Epithelial cell of esophagus (primary cell): ENCODE data around the gene FRMPD1.

ENCODE experiments used
- DNase-seq: peaks from one replicate; pipeline ENCODE4 v3.0.0; 2010; ENCODE audit warnings: low read depth
- H3K4me3 ChIP-seq: 2 replicates; pipeline ENCODE4 v1.5.1; 2011; ENCODE audit warnings: mild to moderate bottlenecking, low read length, control low read depth
- CTCF ChIP-seq: IDR thresholded peaks from 2 replicates; pipeline ENCODE4 v1.5.1; 2011; ENCODE audit warnings: low read depth, mild to moderate bottlenecking, low read length, control low read depth, inconsistent platforms; ENCODE audit not compliant: insufficient read depth; ENCODE audit errors: missing control alignments

Gene FRMPD1

GRCh38 chr9:37611014-37611413 is 39.7 kb upstream of the FRMPD1 start:
- no peak for DNase-seq
- no peak for TF ChIP-seq CTCF
- no peak overlapping the region for H3K4me3 ChIP-seq

GRCh38 chr9:37611961-37612360 is 38.8 kb upstream of the FRMPD1 start:
- DNase-seq = no peak
- H3K4me3 ChIP-seq = no peak overlapping the region
- TF ChIP-seq CTCF = no peak

- no peak for DNase-seq
- no peak overlapping the region for H3K4me3 ChIP-seq
- no peak for TF ChIP-seq CTCF
These were observed 33.6 kb upstream of the FRMPD1 start for GRCh38 chr9:37617161-37617560.

GRCh38 chr9:37617832-37618231 is 32.9 kb upstream of the FRMPD1 start:
- DNase-seq = peak; percentile 48
- no peak for TF ChIP-seq CTCF

GRCh38 chr9:37618817-37619216 is 31.9 kb upstream of the FRMPD1 start:
- no peak overlapping the region for H3K4me3 ChIP-seq
- TF ChIP-seq CTCF = no peak
- peak; percentile 68 for DNase-seq

More at GRCh38 chr9:37617832-37618231, 32.9 kb upstream of the FRMPD1 start:
- H3K4me3 ChIP-seq = no peak overlapping the region

GRCh38 chr9:37619806-37620205 is 30.9 kb upstream of the FRMPD1 start:
- no peak overlapping the region for H3K4me3 ChIP-seq
- DNase-seq = no peak
- no peak for TF ChIP-seq CTCF

GRCh38 chr9:37620396-37620795 is 30.4 kb upstream of the FRMPD1 start:
- no peak for DNase-seq
- no peak overlapping the region for H3K4me3 ChIP-seq
- TF ChIP-seq CTCF = no peak
